Endothelial cell of umbilical vein (primary cell): ENCODE data around the gene SLC12A9. TPM values are rescaled to one million over a fixed set of nuclear protein-coding genes. Genes with fewer than 3 reads are reported as not detected.

ENCODE experiments used
- BruUV-seq: library from RNA; stranded (reverse); fragments of 400-500 nt; replicated peaks from 2 replicates; lab custom pipeline; 2021; lab: Mats Ljungman, UMichigan
- CTCF ChIA-PET: fragments of 300-600, 350-600 bp; sonication (Branson Sonifier 250); formaldehyde crosslinking; loops from one replicate; lab custom pipeline; 2021; ENCODE audit warnings: antibody characterized with exemption, inconsistent platforms; lab: Charles Lee
- POLR2A ChIA-PET: fragments of 300-600, 350-600 bp; sonication (Branson Sonifier 250); formaldehyde crosslinking; loops from one replicate; lab custom pipeline; 2021; ENCODE audit warnings: antibody characterized with exemption, inconsistent platforms; lab: Charles Lee
- DNase-seq: peaks from one replicate; pipeline ENCODE4 v3.0.0-alpha.2; 2011; ENCODE audit warnings: low read depth, low spot score
- FAIRE-seq: peaks from 2 replicates; lab custom pipeline; 2011; peaks lifted over from hg19 to GRCh38; lab: Jason Lieb, UNC
- H2AFZ ChIP-seq: 2 replicates; pipeline ENCODE4 v1.6.0; 2012; ENCODE audit warnings: low read depth, low read length, control low read depth, inconsistent platforms
- H3K27ac ChIP-seq: 2 replicates; pipeline ENCODE4 v1.5.1; 2011; ENCODE audit warnings: low read depth, mild to moderate bottlenecking, control low read depth, low read length, moderate library complexity; ENCODE audit not compliant: insufficient read depth
- H3K27me3 ChIP-seq, 2 experiments: 2 replicates each; pipeline versions ENCODE4 v1.6.0 to v1.6.1; 2011; ENCODE audit warnings: low read length in 2 of 2, mixed read lengths in 1 of 2; ENCODE audit not compliant: control insufficient read depth in 2 of 2, insufficient read depth in 2 of 2
- H3K36me3 ChIP-seq, 2 experiments: 2 replicates in 1 of 2; 3 replicates in 1 of 2; pipeline ENCODE4 v1.5.1; 2011; ENCODE audit warnings: low read length in 2 of 2, mild to moderate bottlenecking in 1 of 2, moderate library complexity in 1 of 2; ENCODE audit not compliant: control insufficient read depth in 2 of 2, insufficient read depth in 2 of 2; ENCODE audit errors: extremely low read depth in 1 of 2
- H3K4me1 ChIP-seq: 3 replicates; pipeline ENCODE4 v1.5.1; 2011; ENCODE audit warnings: mild to moderate bottlenecking, low read length; ENCODE audit not compliant: control insufficient read depth, insufficient read depth; ENCODE audit errors: extremely low read depth
- H3K4me2 ChIP-seq: 2 replicates; pipeline ENCODE4 v1.6.1; 2011; ENCODE audit warnings: low read length, control low read depth, mixed read lengths; ENCODE audit not compliant: insufficient read depth
- H3K4me3 ChIP-seq, 3 experiments: fragments of 200-600 bp in 1 of 3; sonication (generic), shearing (Covaris generic) in 1 of 3; replicated peaks in 1 of 3; 2 replicates each; pipeline ENCODE4 v1.5.1; 2011 to 2016; ENCODE audit warnings: control low read depth in 3 of 3, low read length in 3 of 3, mild to moderate bottlenecking in 2 of 3, inconsistent platforms in 1 of 3, low read depth in 1 of 3, moderate library complexity in 1 of 3; ENCODE audit not compliant: insufficient read depth in 1 of 3
- H3K79me2 ChIP-seq: 2 replicates; pipeline ENCODE4 v1.6.0; 2012; ENCODE audit warnings: low read length, inconsistent platforms; ENCODE audit not compliant: control insufficient read depth, insufficient read depth
- H3K9ac ChIP-seq: replicated peaks from 2 replicates; pipeline ENCODE3; 2011; ENCODE audit warnings: low read length, control low read depth; ENCODE audit not compliant: insufficient read depth; ENCODE audit errors: extremely low read depth
- H3K9me1 ChIP-seq: replicated peaks from 3 replicates; pipeline ENCODE4 v1.6.0; 2011; ENCODE audit warnings: mild to moderate bottlenecking, low read length; ENCODE audit not compliant: control insufficient read depth, insufficient read depth; ENCODE audit errors: extremely low read depth
- H3K9me3 ChIP-seq: replicated peaks from 2 replicates; pipeline ENCODE4 v1.5.1; 2012; ENCODE audit warnings: low read length, inconsistent platforms; ENCODE audit not compliant: control insufficient read depth, insufficient read depth
- H4K20me1 ChIP-seq: replicated peaks from 2 replicates; pipeline ENCODE3; 2011; ENCODE audit warnings: mild to moderate bottlenecking, low read length; ENCODE audit not compliant: control insufficient read depth, insufficient read depth; ENCODE audit errors: extremely low read depth
- CTCF ChIP-seq, 2 donors: IDR thresholded peaks; 1 replicate in 1 of 2; 2 replicates in 1 of 2; pipeline ENCODE4 v1.5.1; 2011; ENCODE audit warnings: low read length in 2 of 2, mild to moderate bottlenecking in 2 of 2, moderate library complexity in 2 of 2, control low read depth in 1 of 2, inconsistent platforms in 1 of 2, low read depth in 1 of 2; ENCODE audit not compliant: insufficient read depth in 1 of 2; ENCODE audit errors: extremely low read depth in 1 of 2
- FOS ChIP-seq: IDR thresholded peaks from 2 replicates; pipeline ENCODE4 v1.6.1; 2011; ENCODE audit warnings: mild to moderate bottlenecking, low read length, moderate library complexity, borderline replicate concordance; ENCODE audit not compliant: insufficient read depth
- GATA2 ChIP-seq: IDR thresholded peaks from 2 replicates; pipeline ENCODE4 v1.7.0; 2011; ENCODE audit warnings: low read depth, mild to moderate bottlenecking, moderate library complexity, mixed read lengths, low read length; ENCODE audit not compliant: insufficient read length, insufficient read depth
- JUN ChIP-seq: IDR thresholded peaks from 2 replicates; pipeline ENCODE4 v1.6.1; 2011; ENCODE audit warnings: borderline replicate concordance, low read depth; ENCODE audit not compliant: insufficient read length, insufficient read depth
- MYC ChIP-seq: IDR thresholded peaks from one replicate; pipeline ENCODE4 v1.6.1; 2011; ENCODE audit warnings: mild to moderate bottlenecking, low read depth, low read length
- POLR2A ChIP-seq: IDR thresholded peaks from 2 replicates; pipeline ENCODE4 v1.6.1; 2012; ENCODE audit warnings: low read depth, mild to moderate bottlenecking, control low read depth, low read length
- POLR2AphosphoS5 ChIP-seq: IDR thresholded peaks from 2 replicates; pipeline ENCODE4 v1.6.1; 2012; ENCODE audit warnings: low read depth, mild to moderate bottlenecking, control low read depth, low read length, moderate library complexity; ENCODE audit not compliant: insufficient read depth
- dilution Hi-C: fragments of 300-500 bp; cut with MboI; formaldehyde crosslinking; loops from one replicate; pipeline ENCODE4 v1.15.0; 2019; ENCODE audit warnings: low sequenced_read_pairs; ENCODE audit not compliant: extremely low pct_ligation_motif_present
- intact Hi-C: fragments of 100-400 bp; cut with micrococcal nuclease; formaldehyde crosslinking; loops from one replicate; pipeline ENCODE4 v1.10.0; 2022
- polyA plus RNA-seq, 4 experiments: library from polyadenylated mRNA; depleted of rRNA in 3 of 4; stranded (reverse) in 3 of 4; unstranded in 1 of 4; fragments of >200 nt; gene quantifications; 2 replicates each; pipeline versions ENCODE4 v1.2.1 to v1.2.3, GENCODE V29; 2011 to 2012; ENCODE audit warnings: missing spikeins in 1 of 4
- total RNA-seq: library from RNA; stranded (reverse); gene quantifications from 2 replicates; pipeline ENCODE4 v1.2.3, GENCODE V29; 2021

The SLC12A9 gene
- total and polyA plus RNA-seq, 2 donors (not counting 3 experiments of a cell fraction or from before 2014, with no cell fraction given): 35.0 to 37.0 TPM

GRCh38 chr7:100864263-100864845 lies 11.8 kb downstream of the SLC12A9 start:
- FAIRE-seq: no peak
- Histone ChIP-seq H3K9ac (no peak overlapping the region), H3K27me3 (no peaks in the 10 kb centered on the region), H3K4me3 (no peak overlapping the region), H4K20me1 (no peaks in the 10 kb centered on the region), H3K79me2 (peaks cover 23% of the 10 kb centered on the region), H2AFZ (no peak overlapping the region), H3K27ac (no peak overlapping the region), H3K9me3 (no peaks in the 10 kb centered on the region), H3K4me1 (peaks cover 36% of the 10 kb centered on the region), H3K36me3 (peaks cover 5 to 10% of the 10 kb centered on the region in 2 experiments), H3K9me1 (no peaks in the 10 kb centered on the region), H3K4me2 (no peak overlapping the region)
- ChIA-PET POLR2A (interaction anchor here (0.7 kb wide), 1 partner anchor 55 kb away, joined by 7 read pairs; no protein-coding TSS in a partner anchor), CTCF (interaction anchor here (1.5 to 2.2 kb wide), 3 partner anchors 11 to 25 kb away, joined by 4 to 10 read pairs (median 5); partner anchors contain the start of genes SLC12A9, SRRT and UFSP1)
- no peak for TF ChIP-seq POLR2A
- dilution Hi-C loops: no loop called here
- no TSS peak for BruUV-seq
- intact Hi-C loops: loop anchor here (10.0 kb wide), 1 partner anchor 280 kb away; the partner anchor contains the start of genes FBXO24 and LRCH4
- no peak for DNase-seq

- CTCF ChIA-PET: interaction anchor here (0.6 to 1.5 kb wide), 2 partner anchors 24 to 160 kb away, joined by 3 to 4 read pairs; partner anchors contain the start of gene UFSP1
- no peaks in the 10 kb centered on the region for H3K9me3 ChIP-seq
- TF ChIP-seq GATA2 (peak; percentile 54), MYC (no peak), POLR2A (no peak), POLR2AphosphoS5 (no peak), JUN (no peak), FOS (no peak), CTCF (IDR thresholded peaks at IDR 0.05; ENCODE audit: extremely low read depth in 1 of 2, insufficient read depth in 1 of 2, low read depth in 1 of 2, low read length in 2 of 2) (peak in 1 of 2 donors; percentile 24)
- no TSS peak for BruUV-seq
- dilution Hi-C loops: no loop called here
- H3K27me3 ChIP-seq: no peaks in the 10 kb centered on the region
- H3K79me2 ChIP-seq: peaks cover 23% of the 10 kb centered on the region
- POLR2A ChIA-PET: no interaction called here
- H3K4me3 ChIP-seq: no peak overlapping the region
- no peak overlapping the region for H3K9ac ChIP-seq
- H3K36me3 ChIP-seq: peaks cover 7 to 8% of the 10 kb centered on the region in 2 experiments
- intact Hi-C loops: loop anchor here (5.0 to 10.0 kb wide), 2 partner anchors 63 to 281 kb away; partner anchors contain the start of genes FBXO24 and LRCH4
- no peak overlapping the region for H3K4me2 ChIP-seq
- H3K4me1 ChIP-seq: peaks cover 36% of the 10 kb centered on the region
- DNase-seq (peak; percentile 64), FAIRE-seq (no peak)
- H2AFZ ChIP-seq: no peak overlapping the region
- no peaks in the 10 kb centered on the region for H3K9me1 ChIP-seq
- no peaks in the 10 kb centered on the region for H4K20me1 ChIP-seq
- peak overlapping the region; percentile 59 for H3K27ac ChIP-seq
These were observed 12.9 kb downstream of the SLC12A9 start for GRCh38 chr7:100865372-100865911.
